ENCODE measurements around the gene HBE1. TPM values are rescaled to one million over a fixed set of nuclear protein-coding genes. Genes with fewer than 3 reads are reported as not detected.
"Not testable (repeated sequence)": the region's sequence is repeated elsewhere in the genome, so short reads cannot be mapped to it uniquely, and the experiment has no call there.

Gene HBE1
- total and polyA plus RNA-seq, 5 donors from 2014 or later, result not detected

DNA sequence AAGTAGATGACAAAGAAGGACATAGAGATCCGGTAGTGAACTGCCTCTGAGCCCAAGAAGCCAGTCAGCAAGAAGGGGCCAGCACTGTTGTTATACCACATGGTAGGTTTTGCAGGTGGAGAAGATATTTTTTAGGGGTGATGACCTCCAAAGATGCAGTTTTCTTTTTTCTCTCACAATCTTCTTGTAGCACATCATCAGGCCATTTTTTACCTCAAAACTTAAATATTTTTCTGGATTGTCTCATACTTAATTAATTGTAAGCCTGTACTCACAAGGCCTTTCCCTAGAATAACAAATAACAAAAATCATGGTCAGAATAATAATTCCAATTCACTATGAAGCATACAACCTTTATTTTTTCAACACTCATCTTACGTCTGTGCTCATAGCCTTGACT, 32.1 kb upstream of the HBE1 start, which contains the start of gene OR51B4:
Gene OR51B4, minus strand, starts transcription at position 101 of the 400 bp plus-strand sequence. Its CDS starts 0 bp downstream, at position 101.
- no peak for ATAC-seq (ENCODE audit: low read depth in 2 of 2)

DNA sequence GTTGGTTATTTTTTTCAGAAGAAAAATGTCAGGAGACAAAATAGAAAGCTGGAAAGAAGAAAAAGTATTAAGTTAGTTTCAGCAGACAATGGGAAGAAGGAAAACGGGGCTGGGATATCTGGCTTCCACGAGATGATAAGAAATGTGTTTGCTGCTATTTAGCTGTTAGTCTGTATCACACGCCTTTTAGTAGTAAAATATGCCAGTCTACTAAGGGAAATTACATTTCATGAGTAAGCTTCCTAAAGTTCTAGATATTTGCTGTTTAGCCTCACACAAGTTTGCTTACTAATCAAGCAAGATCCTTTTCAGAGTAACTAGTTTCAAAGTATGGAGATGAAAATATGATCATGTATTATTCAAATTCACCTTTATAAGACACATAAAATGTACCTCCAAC, 30.5 kb upstream of the HBE1 start:
- H3K9me3 ChIP-seq (ENCODE audit: control insufficient read depth in 2 of 2, low read length in 2 of 2), result no peaks in the 10 kb centered on the region
- H3K36me3 Mint-ChIP-seq, result no peaks in the 10 kb centered on the region
- no peak overlapping the region for H3K4me3 ChIP-seq (ENCODE audit: low read depth, low read length)
- H3K4me3 Mint-ChIP-seq, result no peak overlapping the region
- no peak overlapping the region for H3K27ac ChIP-seq (ENCODE audit: insufficient read depth, low read length, poor library complexity, severe bottlenecking)
- no peaks in the 10 kb centered on the region for H3K4me1 Mint-ChIP-seq
- H3K27ac Mint-ChIP-seq, result no peak overlapping the region
- H3K27me3 Mint-ChIP-seq, result no peaks in the 10 kb centered on the region
- no peak for ATAC-seq (ENCODE audit: low read depth in 2 of 2)
- no peak for DNase-seq
- no peaks in the 10 kb centered on the region for H3K4me1 ChIP-seq (ENCODE audit: control insufficient read depth, insufficient read depth, low read length, poor library complexity, severe bottlenecking)
- no peaks in the 10 kb centered on the region for H3K27me3 ChIP-seq (ENCODE audit: control insufficient read depth, insufficient read depth, low read length)
- H3K36me3 ChIP-seq (ENCODE audit: control insufficient read depth, insufficient read depth, low read length), result no peaks in the 10 kb centered on the region
- peaks cover 0 to 2% (median 0%) of the 10 kb centered on the region in 7 donors for H3K9me3 Mint-ChIP-seq

More for the DNA sequence above, 32.1 kb upstream of the HBE1 start, which contains the start of gene OR51B4:
- no peaks in the 10 kb centered on the region for H3K4me1 Mint-ChIP-seq
- H3K27ac Mint-ChIP-seq, result no peak within 1 kb of the TSS
- peaks cover 0 to 2% (median 0%) of the 10 kb centered on the region in 7 donors for H3K9me3 Mint-ChIP-seq
- Histone ChIP-seq H3K4me3 (ENCODE audit: low read depth, low read length) (no peak within 1 kb of the TSS), H3K36me3 (ENCODE audit: control insufficient read depth, insufficient read depth, low read length) (no peaks in the 10 kb centered on the region), H3K9me3 (ENCODE audit: control insufficient read depth in 2 of 2, low read length in 2 of 2) (no peaks in the 10 kb centered on the region), H3K27me3 (ENCODE audit: control insufficient read depth, insufficient read depth, low read length) (no peaks in the 10 kb centered on the region), H3K4me1 (ENCODE audit: control insufficient read depth, insufficient read depth, low read length, poor library complexity, severe bottlenecking) (no peaks in the 10 kb centered on the region), H3K27ac (ENCODE audit: insufficient read depth, low read length, poor library complexity, severe bottlenecking) (no peak within 1 kb of the TSS)
- DNase-seq, result no peak
- no peaks in the 10 kb centered on the region for H3K36me3 Mint-ChIP-seq
- H3K4me3 Mint-ChIP-seq, result no peak within 1 kb of the TSS
- H3K27me3 Mint-ChIP-seq, result no peaks in the 10 kb centered on the region

DNA sequence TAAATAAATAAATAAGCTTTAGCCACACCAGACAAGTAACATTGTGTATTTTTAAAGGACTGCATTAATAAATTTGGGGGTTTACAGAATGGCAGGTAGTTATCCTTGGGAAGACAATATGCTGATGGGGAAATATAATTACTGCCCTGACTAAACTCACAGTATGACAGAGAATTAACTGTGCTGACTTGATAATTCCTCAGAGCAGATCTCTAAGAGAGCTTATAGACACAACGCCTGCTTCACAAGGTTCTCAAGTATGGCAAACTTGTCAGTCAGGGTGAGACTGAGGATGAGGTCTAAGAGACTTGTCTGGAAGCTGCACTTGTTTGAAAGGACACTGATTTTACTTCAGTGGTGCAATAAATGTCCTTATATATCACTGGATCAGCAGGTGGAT, 28.7 kb upstream of the HBE1 start:
- Histone ChIP-seq H3K27me3 (ENCODE audit: control insufficient read depth, insufficient read depth, low read length) (no peaks in the 10 kb centered on the region), H3K4me3 (ENCODE audit: low read depth, low read length) (no peak overlapping the region)
- no peaks in the 10 kb centered on the region for H3K27me3 Mint-ChIP-seq

GRCh38 chr11:5297721-5298323, 28.1 kb upstream of the HBE1 start:
- Histone ChIP-seq H3K4me3 (ENCODE audit: low read depth, low read length) (no peak overlapping the region), H3K9me3 (ENCODE audit: control insufficient read depth in 2 of 2, low read length in 2 of 2) (no peaks in the 10 kb centered on the region), H3K27ac (ENCODE audit: insufficient read depth, low read length, poor library complexity, severe bottlenecking) (no peak overlapping the region), H3K36me3 (ENCODE audit: control insufficient read depth, insufficient read depth, low read length) (no peaks in the 10 kb centered on the region), H3K27me3 (ENCODE audit: control insufficient read depth, insufficient read depth, low read length) (no peaks in the 10 kb centered on the region), H3K4me1 (ENCODE audit: control insufficient read depth, insufficient read depth, low read length, poor library complexity, severe bottlenecking) (no peaks in the 10 kb centered on the region)
- no peak overlapping the region for H3K27ac Mint-ChIP-seq
- H3K4me3 Mint-ChIP-seq, result no peak overlapping the region
- ATAC-seq (ENCODE audit: low read depth in 2 of 2) (no peak), DNase-seq (no peak)
- no peaks in the 10 kb centered on the region for H3K4me1 Mint-ChIP-seq
- peaks cover 0 to 2% (median 0%) of the 10 kb centered on the region in 7 donors for H3K9me3 Mint-ChIP-seq
- no peaks in the 10 kb centered on the region for H3K27me3 Mint-ChIP-seq
- no peaks in the 10 kb centered on the region for H3K36me3 Mint-ChIP-seq

More for the DNA sequence above, 28.7 kb upstream of the HBE1 start:
- Mint-ChIP-seq H3K27ac (no peak overlapping the region), H3K4me3 (no peak overlapping the region), H3K4me1 (no peaks in the 10 kb centered on the region), H3K36me3 (no peaks in the 10 kb centered on the region), H3K9me3 (peaks cover 0 to 2% (median 0%) of the 10 kb centered on the region in 7 donors)
- DNase-seq (no peak), ATAC-seq (ENCODE audit: low read depth in 2 of 2) (no peak)
- H3K27ac ChIP-seq (ENCODE audit: insufficient read depth, low read length, poor library complexity, severe bottlenecking), result no peak overlapping the region
- H3K4me1 ChIP-seq (ENCODE audit: control insufficient read depth, insufficient read depth, low read length, poor library complexity, severe bottlenecking), result no peaks in the 10 kb centered on the region
- no peaks in the 10 kb centered on the region for H3K36me3 ChIP-seq (ENCODE audit: control insufficient read depth, insufficient read depth, low read length)
- no peaks in the 10 kb centered on the region for H3K9me3 ChIP-seq (ENCODE audit: control insufficient read depth in 2 of 2, low read length in 2 of 2)

- not testable (repeated sequence) for H3K4me3 Mint-ChIP-seq; H3K36me3 ChIP-seq (ENCODE audit: control insufficient read depth, insufficient read depth, low read length); H3K9me3 Mint-ChIP-seq; H3K27me3 ChIP-seq (ENCODE audit: control insufficient read depth, insufficient read depth, low read length); H3K36me3 Mint-ChIP-seq; H3K27me3 Mint-ChIP-seq; H3K4me1 Mint-ChIP-seq; ATAC-seq (ENCODE audit: low read depth in 2 of 2); DNase-seq; H3K27ac ChIP-seq (ENCODE audit: insufficient read depth, low read length, poor library complexity, severe bottlenecking); H3K27ac Mint-ChIP-seq; H3K4me1 ChIP-seq (ENCODE audit: control insufficient read depth, insufficient read depth, low read length, poor library complexity, severe bottlenecking); H3K9me3 ChIP-seq (ENCODE audit: control insufficient read depth in 2 of 2, low read length in 2 of 2); H3K4me3 ChIP-seq (ENCODE audit: low read depth, low read length)
Observed at GRCh38 chr11:5294342-5294995, 24.7 kb upstream of the HBE1 start.

DNA sequence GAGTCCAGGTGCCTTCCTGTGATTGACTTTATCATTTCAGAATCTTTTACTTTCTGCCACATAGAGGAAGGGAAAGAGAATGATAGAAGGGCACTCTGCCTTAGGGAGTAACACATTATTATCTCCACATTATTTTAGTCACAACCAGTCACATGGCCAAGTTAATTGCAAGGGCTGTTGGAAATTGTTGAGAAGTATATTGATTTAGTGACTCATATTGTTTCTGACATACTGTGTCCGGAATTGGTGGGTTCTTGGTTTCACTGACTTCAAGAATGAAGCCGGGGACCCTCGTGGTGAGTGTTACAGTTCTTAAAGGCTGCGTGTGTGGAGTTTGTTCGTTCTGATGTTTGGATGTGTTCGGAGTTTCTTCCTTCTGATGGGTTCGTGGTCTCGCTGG, 23.3 kb upstream of the HBE1 start:
- no peaks in the 10 kb centered on the region for H3K27me3 ChIP-seq (ENCODE audit: control insufficient read depth, insufficient read depth, low read length)
- no peak overlapping the region for H3K27ac ChIP-seq (ENCODE audit: insufficient read depth, low read length, poor library complexity, severe bottlenecking)
- H3K4me1 Mint-ChIP-seq, result no peaks in the 10 kb centered on the region
- H3K27ac Mint-ChIP-seq, result no peak overlapping the region
- DNase-seq, result no peak
- H3K9me3 Mint-ChIP-seq, result peaks cover 0 to 4% (median 0%) of the 10 kb centered on the region in 7 donors
- H3K4me3 Mint-ChIP-seq, result no peak overlapping the region
- no peaks in the 10 kb centered on the region for H3K36me3 ChIP-seq (ENCODE audit: control insufficient read depth, insufficient read depth, low read length)
- no peaks in the 10 kb centered on the region for H3K36me3 Mint-ChIP-seq
- H3K27me3 Mint-ChIP-seq, result no peaks in the 10 kb centered on the region
- no peak overlapping the region for H3K4me3 ChIP-seq (ENCODE audit: low read depth, low read length)
- no peaks in the 10 kb centered on the region for H3K9me3 ChIP-seq (ENCODE audit: control insufficient read depth in 2 of 2, low read length in 2 of 2)
- ATAC-seq (ENCODE audit: low read depth in 2 of 2), result no peak
- H3K4me1 ChIP-seq (ENCODE audit: control insufficient read depth, insufficient read depth, low read length, poor library complexity, severe bottlenecking), result no peaks in the 10 kb centered on the region

DNA sequence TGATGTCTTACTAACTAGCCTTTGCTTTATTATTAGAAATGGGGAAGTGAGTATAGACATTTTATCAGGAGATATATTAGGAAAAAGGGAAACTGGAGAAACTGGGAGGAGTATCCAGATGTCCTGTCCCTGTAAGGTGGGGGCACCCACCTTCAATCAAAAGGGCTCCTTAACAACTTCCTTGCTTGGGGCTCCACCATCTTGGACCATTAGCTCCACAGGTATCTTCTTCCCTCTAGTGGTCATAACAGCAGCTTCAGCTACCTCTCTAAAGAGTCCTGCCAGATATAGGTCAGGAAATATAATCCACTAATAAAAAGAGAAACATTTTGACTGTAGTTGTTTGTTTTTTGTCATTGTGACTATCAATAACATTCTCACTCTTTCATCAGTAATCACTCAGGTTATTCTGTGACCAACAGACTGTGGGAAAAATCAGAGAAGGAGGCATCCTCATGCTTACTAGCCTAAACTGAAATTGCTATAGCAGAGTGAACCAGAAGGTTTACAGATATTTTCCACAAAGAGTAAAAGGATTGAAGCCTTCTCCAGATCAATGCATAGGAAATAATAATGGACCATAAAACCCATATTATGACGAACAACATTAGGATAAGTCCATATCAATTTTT, 21.6 kb upstream of the HBE1 start:
- H3K9me3 Mint-ChIP-seq, result peaks cover 0 to 4% (median 0%) of the 10 kb centered on the region in 7 donors
- H3K9me3 ChIP-seq (ENCODE audit: control insufficient read depth in 2 of 2, low read length in 2 of 2), result no peaks in the 10 kb centered on the region
- no peaks in the 10 kb centered on the region for H3K4me1 ChIP-seq (ENCODE audit: control insufficient read depth, insufficient read depth, low read length, poor library complexity, severe bottlenecking)
- H3K27me3 Mint-ChIP-seq, result no peaks in the 10 kb centered on the region
- H3K27ac ChIP-seq (ENCODE audit: insufficient read depth, low read length, poor library complexity, severe bottlenecking), result no peak overlapping the region
- no peaks in the 10 kb centered on the region for H3K36me3 ChIP-seq (ENCODE audit: control insufficient read depth, insufficient read depth, low read length)
- no peak overlapping the region for H3K4me3 Mint-ChIP-seq
- no peak overlapping the region for H3K4me3 ChIP-seq (ENCODE audit: low read depth, low read length)
- H3K27ac Mint-ChIP-seq, result no peak overlapping the region
- H3K27me3 ChIP-seq (ENCODE audit: control insufficient read depth, insufficient read depth, low read length), result no peaks in the 10 kb centered on the region
- no peaks in the 10 kb centered on the region for H3K4me1 Mint-ChIP-seq
- DNase-seq (peak in 1 of 3 donors; percentile 23), ATAC-seq (ENCODE audit: low read depth in 2 of 2) (no peak)
- no peaks in the 10 kb centered on the region for H3K36me3 Mint-ChIP-seq

All from CD4-positive, CD25-positive, alpha-beta regulatory T cell (primary cell).